ENCODE measurements around the gene TRPM4.

The TRPM4 gene

DNA sequence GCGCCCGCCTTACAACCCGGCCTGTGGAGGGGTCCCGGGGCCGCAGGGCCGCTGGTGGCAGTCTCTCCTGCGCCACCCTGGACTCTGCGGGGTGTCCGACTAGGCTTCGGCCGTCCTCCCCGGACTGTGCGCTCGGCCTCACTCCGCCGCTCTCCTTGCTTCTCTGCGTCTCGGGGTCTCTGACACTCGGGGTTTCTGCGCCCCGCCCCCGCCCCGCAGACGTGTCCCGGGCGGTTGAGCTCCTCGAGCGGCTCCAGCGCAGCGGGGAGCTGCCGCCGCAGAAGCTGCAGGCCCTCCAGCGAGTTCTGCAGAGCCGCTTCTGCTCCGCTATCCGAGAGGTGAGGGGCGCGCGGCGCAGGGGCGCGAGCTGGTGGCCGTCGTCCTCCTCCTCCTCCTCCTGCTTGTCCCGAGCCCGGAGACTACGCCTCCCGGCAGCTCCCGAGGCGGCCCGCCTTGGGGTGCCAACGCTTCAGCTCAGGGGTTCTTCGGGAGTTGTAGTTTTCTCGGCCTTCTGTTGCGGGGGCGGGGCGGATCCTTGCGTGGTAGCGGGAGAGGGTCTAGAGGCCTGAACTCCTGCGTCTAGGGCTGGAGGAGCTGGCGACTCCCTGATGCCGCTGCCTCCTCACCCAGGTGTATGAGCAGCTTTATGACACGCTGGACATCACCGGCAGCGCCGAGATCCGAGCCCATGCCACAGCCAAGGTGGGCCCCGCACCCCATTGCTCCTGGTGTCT, 42.8 kb upstream of the TRPM4 start:
- TF ChIP-seq, protein P1, sequence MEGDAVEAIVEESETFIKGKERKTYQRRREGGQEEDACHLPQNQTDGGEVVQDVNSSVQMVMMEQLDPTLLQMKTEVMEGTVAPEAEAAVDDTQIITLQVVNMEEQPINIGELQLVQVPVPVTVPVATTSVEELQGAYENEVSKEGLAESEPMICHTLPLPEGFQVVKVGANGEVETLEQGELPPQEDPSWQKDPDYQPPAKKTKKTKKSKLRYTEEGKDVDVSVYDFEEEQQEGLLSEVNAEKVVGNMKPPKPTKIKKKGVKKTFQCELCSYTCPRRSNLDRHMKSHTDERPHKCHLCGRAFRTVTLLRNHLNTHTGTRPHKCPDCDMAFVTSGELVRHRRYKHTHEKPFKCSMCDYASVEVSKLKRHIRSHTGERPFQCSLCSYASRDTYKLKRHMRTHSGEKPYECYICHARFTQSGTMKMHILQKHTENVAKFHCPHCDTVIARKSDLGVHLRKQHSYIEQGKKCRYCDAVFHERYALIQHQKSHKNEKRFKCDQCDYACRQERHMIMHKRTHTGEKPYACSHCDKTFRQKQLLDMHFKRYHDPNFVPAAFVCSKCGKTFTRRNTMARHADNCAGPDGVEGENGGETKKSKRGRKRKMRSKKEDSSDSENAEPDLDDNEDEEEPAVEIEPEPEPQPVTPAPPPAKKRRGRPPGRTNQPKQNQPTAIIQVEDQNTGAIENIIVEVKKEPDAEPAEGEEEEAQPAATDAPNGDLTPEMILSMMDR (conservative IDR thresholded peaks at IDR 0.05) = no peak
- peak; percentile 34; the same call in 1 of the 2 replicates for TF ChIP-seq ZFX (IDR thresholded peaks at IDR 0.05)
- peak overlapping the region; percentile 71 for H3K27ac ChIP-seq

GRCh38 chr19:49116544-49116943, 41.0 kb upstream of the TRPM4 start:
- peak overlapping the region; percentile 90 for H3K27ac ChIP-seq
- TF ChIP-seq, protein P1 (conservative IDR thresholded peaks at IDR 0.05) = no peak
- no peak for TF ChIP-seq ZFX (IDR thresholded peaks at IDR 0.05)

GRCh38 chr19:49117677-49118564, 39.7 kb upstream of the TRPM4 start:
- peak overlapping the region; percentile 90 for H3K27ac ChIP-seq
- TF ChIP-seq ZFX (IDR thresholded peaks at IDR 0.05) = no peak
- TF ChIP-seq, protein P1 (conservative IDR thresholded peaks at IDR 0.05) = no peak

GRCh38 chr19:49118565-49119410, 38.8 kb upstream of the TRPM4 start, which contains the start of gene C19orf73:
Gene C19orf73 (minus strand): TSS chr19:49119143. CDS start chr19:49119022, 121 bp downstream.
- no peak for TF ChIP-seq ZFX (IDR thresholded peaks at IDR 0.05)
- TF ChIP-seq, protein P1 (conservative IDR thresholded peaks at IDR 0.05) = no peak
- H3K27ac ChIP-seq = peak within 1 kb of the TSS; percentile 90

DNA sequence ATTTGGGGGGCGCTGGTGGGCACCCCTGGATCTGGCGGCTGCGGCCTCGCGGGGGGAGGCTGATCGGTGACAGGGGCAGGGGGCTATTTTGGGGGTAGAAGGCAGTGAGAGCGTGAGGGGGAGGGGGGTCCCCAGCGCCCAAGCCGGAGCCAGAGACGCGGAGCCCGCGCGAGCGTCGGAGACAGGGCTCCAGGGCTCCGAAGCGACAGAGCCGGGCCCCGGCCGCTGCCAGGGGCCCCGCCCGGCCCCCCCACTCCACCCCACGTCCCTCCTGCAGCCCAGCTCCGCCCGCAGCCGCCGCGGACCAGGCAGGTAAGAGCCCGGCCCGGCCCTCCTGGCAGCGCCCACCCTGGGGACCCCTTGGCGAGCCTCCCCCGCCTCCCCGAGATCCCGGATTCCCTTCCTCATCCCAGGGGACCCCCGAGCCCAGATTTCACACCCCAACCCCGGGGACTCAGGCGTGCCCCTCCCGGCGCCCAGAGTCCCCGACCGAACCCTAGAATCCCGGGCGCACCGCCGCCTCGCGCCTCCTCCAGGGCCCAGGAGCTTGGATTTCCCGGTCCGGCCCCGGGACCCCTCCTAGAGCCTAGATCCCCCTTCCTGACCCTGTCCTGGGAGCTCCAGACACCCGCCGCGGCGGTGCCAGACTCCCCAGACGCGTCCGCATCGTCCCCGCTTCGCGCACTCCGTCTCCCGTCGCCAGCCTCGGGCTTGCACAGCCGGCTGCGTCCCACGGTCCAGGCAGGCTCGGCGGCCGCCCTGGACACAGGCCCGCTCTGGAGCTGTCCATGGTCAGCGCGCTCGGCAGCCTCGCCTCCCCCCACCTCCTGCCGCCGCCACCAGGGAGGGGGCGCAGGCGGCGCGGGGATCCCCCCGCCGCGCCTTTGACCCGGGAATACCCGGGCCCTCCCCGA, 37.9 kb upstream of the TRPM4 start, which contains the start of gene PPFIA3:
PPFIA3 (plus strand) TSS at position 134 of the 914 bp plus-strand sequence. CDS start 8,330 bp downstream, outside the sequence.
- H3K27ac ChIP-seq = peak within 1 kb of the TSS; percentile 90
- no peak for TF ChIP-seq ZFX (IDR thresholded peaks at IDR 0.05)

DNA sequence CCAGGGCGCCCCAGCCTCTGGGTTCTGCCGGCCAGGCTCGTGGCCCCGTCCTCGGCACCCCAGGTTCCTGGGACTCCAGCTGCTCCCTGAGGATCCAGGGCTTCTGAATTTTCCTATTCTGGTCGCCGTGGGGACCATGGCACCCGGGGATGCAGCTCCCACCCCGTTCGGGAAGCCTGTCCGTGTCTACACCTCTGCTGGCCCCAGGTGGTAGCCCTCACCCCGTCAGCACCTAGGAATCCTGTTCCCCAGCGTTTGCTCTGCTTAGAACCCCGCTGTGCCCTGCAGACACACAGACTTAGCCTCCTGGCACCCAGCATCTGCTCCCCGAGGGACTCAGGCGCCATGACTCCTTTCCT, 37.3 kb upstream of the TRPM4 start:
- no peak overlapping the region for H3K27ac ChIP-seq
- TF ChIP-seq ZFX (IDR thresholded peaks at IDR 0.05) = no peak
- TF ChIP-seq, protein P1 (conservative IDR thresholded peaks at IDR 0.05) = no peak

Measured in C4-2B (cell line).